PFSK-1 (cell line): ENCODE results near the gene VSIG10.

Experiments used
- FOXP2 ChIP-seq: optimal IDR thresholded peaks from 2 replicates; pipeline ENCODE3; 2011; ENCODE audit warnings: borderline replicate concordance, control low read depth, inconsistent platforms; ENCODE audit not compliant: insufficient read depth; ENCODE audit errors: extremely low read length, extremely low read depth
- POLR2AphosphoS5 ChIP-seq: IDR thresholded peaks from 2 replicates; pipeline ENCODE4 v1.6.1; 2012; ENCODE audit warnings: low read depth, mild to moderate bottlenecking, control low read depth, low read length, moderate library complexity
- TAF1 ChIP-seq: IDR thresholded peaks from 2 replicates; pipeline ENCODE4 v1.6.1; 2012; ENCODE audit warnings: low read length, control low read depth, borderline replicate concordance; ENCODE audit not compliant: insufficient read depth
- TF ChIP-seq, protein P1 (sequence below), 2 experiments: IDR thresholded peaks; 2 replicates each; pipeline versions ENCODE4 v1.6.1 to v1.8.0; 2011 to 2012; ENCODE audit warnings: low read depth in 2 of 2, low read length in 2 of 2, control low read depth in 1 of 2, inconsistent platforms in 1 of 2, mild to moderate bottlenecking in 1 of 2, moderate library complexity in 1 of 2; ENCODE audit not compliant: insufficient read depth in 1 of 2

DNA sequence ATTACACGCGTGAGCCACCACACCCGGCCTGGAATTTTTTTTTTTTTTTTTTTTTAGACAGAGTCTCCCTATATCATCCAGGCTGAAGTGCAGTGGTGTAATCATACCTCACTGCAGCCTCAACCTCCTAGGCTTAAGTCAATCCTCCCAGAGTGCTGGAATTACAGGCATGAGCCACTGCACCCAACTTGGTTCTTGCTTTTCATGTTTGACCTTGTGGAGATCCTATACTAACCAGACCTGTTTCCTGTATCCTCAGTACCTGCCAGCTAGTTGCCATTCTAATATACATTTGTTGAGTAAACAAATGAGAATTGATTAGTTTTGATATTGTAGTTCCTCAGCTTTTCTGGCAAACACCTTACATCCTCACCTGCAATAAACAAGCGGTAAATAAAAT lies 3.2 kb upstream of the VSIG10 start:
- TF ChIP-seq FOXP2: no peak
- no peak for TF ChIP-seq TAF1
- TF ChIP-seq POLR2AphosphoS5: no peak
- TF ChIP-seq, protein P1, sequence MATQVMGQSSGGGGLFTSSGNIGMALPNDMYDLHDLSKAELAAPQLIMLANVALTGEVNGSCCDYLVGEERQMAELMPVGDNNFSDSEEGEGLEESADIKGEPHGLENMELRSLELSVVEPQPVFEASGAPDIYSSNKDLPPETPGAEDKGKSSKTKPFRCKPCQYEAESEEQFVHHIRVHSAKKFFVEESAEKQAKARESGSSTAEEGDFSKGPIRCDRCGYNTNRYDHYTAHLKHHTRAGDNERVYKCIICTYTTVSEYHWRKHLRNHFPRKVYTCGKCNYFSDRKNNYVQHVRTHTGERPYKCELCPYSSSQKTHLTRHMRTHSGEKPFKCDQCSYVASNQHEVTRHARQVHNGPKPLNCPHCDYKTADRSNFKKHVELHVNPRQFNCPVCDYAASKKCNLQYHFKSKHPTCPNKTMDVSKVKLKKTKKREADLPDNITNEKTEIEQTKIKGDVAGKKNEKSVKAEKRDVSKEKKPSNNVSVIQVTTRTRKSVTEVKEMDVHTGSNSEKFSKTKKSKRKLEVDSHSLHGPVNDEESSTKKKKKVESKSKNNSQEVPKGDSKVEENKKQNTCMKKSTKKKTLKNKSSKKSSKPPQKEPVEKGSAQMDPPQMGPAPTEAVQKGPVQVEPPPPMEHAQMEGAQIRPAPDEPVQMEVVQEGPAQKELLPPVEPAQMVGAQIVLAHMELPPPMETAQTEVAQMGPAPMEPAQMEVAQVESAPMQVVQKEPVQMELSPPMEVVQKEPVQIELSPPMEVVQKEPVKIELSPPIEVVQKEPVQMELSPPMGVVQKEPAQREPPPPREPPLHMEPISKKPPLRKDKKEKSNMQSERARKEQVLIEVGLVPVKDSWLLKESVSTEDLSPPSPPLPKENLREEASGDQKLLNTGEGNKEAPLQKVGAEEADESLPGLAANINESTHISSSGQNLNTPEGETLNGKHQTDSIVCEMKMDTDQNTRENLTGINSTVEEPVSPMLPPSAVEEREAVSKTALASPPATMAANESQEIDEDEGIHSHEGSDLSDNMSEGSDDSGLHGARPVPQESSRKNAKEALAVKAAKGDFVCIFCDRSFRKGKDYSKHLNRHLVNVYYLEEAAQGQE (IDR thresholded peaks at IDR 0.05; ENCODE audit: insufficient read depth in 1 of 2, low read depth in 2 of 2, low read length in 2 of 2): no peak
